GM12873 (cell line): ENCODE results near the gene HNMT.

Source experiments
- CTCF ChIP-seq: IDR thresholded peaks from 2 replicates; pipeline ENCODE4 v1.5.1; 2012; ENCODE audit warnings: low read depth, mild to moderate bottlenecking, moderate library complexity, low read length, control low read depth; ENCODE audit not compliant: insufficient read depth; ENCODE audit errors: missing control alignments

The HNMT gene

DNA sequence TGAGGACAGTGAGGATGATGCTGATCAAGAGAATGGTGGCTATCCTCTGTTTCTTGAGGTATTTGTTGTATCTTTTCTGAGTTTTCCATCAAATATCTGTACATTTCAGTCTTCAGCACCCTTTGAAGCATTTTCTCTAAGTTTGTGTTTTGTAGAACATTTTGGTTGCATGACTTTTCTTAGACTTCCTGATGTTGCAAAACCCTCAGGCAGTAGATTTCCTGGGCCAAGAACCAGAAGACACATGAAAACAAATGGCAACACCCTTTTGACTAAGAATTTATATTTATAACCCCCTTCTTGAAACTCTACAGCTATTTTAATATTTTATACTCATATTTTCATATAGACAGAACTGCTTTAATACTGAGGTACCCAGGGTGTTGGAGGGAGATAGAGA, 16.2 kb downstream of the HNMT start:
- no peak for TF ChIP-seq CTCF

- no peak for TF ChIP-seq CTCF
Measured at GRCh38 chr2:137981112-137981656, 16.9 kb downstream of the HNMT start.

DNA sequence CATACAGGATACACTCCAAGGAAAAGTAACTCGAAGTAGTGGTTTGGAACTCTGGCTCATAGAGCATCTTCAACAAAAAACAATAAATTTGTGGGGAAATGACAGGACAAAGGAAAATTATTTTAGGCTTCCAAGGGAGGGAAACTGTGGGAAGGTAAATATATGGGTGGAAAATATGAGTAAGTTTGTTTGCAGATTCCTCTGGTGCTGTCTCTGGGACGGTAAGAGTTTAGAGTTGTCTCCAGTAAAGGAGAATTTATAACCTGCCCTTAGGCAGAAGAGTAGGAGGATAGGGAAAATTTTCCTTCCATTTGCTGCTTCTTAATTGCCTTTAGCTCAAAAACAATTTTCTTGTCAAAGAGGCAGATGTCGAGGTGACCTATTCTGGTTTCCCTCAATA, 19.3 kb downstream of the HNMT start:
- no peak for TF ChIP-seq CTCF

DNA sequence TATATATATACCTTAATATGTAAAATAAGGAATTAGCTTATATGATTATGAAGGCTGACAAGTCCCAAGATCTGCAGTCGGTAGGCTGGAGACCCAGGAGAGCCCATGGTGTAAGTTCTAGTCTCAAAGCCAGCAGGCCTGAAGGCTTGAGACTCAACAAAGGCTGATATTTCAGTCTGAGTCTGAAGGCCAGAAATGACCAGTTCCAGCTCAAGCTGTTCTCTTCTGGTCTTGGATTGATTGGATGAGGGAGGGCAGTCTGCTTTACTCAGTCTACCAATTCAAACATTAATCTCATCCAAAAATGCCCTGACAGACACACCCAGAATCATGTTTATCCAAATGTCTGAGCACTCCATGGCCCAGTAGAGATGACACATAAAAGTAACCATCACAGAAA, 22.0 kb downstream of the HNMT start:
- no peak for TF ChIP-seq CTCF

DNA sequence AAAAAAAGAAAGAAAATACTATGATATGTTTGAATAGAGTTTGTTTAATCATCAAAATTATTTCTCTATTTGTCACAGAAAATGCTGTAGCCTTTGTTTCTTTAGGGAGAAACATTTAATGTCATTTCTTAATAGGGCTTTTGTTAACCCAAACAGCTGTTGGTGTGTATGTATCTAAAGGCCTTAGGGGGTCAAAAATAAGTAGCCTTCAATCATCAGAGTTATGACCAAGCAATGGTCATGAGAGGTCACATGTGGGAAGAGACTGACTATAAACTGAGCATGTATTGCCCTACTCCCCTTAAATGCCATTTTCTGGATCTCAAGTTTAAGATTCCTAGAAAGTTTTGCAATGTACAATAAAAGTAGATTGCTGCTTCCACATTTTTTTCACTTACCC, 22.7 kb downstream of the HNMT start:
- TF ChIP-seq CTCF: no peak

- TF ChIP-seq CTCF: no peak
Measured at GRCh38 chr2:137991078-137991477, 26.8 kb downstream of the HNMT start.

DNA sequence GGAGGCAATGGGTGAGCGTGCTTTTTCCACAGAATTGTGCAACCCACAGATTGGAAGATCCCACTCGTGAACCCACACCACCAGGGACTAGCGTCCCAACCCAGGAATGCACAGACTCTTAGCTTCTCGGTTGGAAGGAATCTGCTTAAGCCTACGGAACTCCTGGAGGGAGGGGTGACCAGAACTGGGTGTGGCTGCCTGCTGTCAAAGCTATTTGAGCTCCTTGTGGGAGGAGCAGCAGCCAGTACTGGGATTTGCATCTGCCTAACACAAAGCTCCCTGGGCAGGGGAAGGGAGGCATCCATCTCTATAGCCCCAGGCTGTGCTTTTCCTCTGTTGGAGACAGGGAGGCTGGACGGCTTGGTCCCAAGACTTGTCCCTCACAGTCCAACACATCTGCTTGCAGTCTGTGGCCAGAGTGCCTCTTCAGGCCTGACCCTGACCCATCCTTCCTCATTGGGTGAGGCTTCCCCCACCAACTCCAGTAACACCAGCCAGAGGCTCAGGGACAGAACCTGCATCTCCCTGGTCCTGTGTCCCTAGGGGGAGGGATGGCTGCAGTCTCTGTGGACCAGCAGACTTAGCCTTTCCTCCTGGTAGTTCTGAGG, 27.9 kb downstream of the HNMT start:
- no peak for TF ChIP-seq CTCF
